K562 (cell line): ENCODE measurements around the gene CDT1. TPM values are rescaled to one million over a fixed set of nuclear protein-coding genes. Genes with fewer than 3 reads are reported as not detected.

Experiments
- ATAC-seq: fragments of 200-7000 bp; cut with Tn5 transposase; 3 replicates; pipeline ENCODE4 v1.9.1; 2020; ENCODE audit warnings: moderate library complexity
- BruUV-seq: library from RNA; stranded (reverse); fragments of 400-500 nt; replicated peaks from 2 replicates; lab custom pipeline; 2021; lab: Mats Ljungman, UMichigan
- CTCF ChIA-PET: fragments of 300-600 bp; formaldehyde crosslinking; extraction: SDS; loops from one replicate; lab custom pipeline; 2021; ENCODE audit warnings: low intra/inter-chr PET ratio; lab: Yijun Ruan, JAX
- POLR2A ChIA-PET: fragments of 300-600, 350-650 bp; sonication (Branson Sonifier 250); formaldehyde crosslinking; extraction: SDS; loops from one replicate; lab custom pipeline; 2021; ENCODE audit warnings: antibody characterized with exemption, inconsistent platforms; lab: Yijun Ruan, JAX
- DNase-seq, 4 experiments: peaks; one replicate each; pipeline versions ENCODE4 v3.0.0 to v3.0.0-alpha.2; 2011 to 2018; ENCODE audit warnings: low spot score in 3 of 4, mixed read lengths in 3 of 4; ENCODE audit errors: extremely low read depth in 1 of 4
- FAIRE-seq: peaks from 2 replicates; lab custom pipeline; 2011; peaks lifted over from hg19 to GRCh38; lab: Jason Lieb, UNC
- H2AFZ ChIP-seq: 2 replicates; pipeline ENCODE4 v1.6.0; 2011; ENCODE audit warnings: low read depth, low read length, control low read depth, inconsistent platforms
- H3K27ac ChIP-seq: fragments of 200-600 bp; 3 replicates; pipeline ENCODE4 v1.8.0; 2011; ENCODE audit warnings: low read depth, mild to moderate bottlenecking, control low read depth, inconsistent platforms, low read length, moderate library complexity, mixed read lengths; ENCODE audit errors: extremely low read depth
- H3K27me3 ChIP-seq, 2 experiments: fragments of 300-600 bp in 1 of 2; 2 replicates in 1 of 2; 3 replicates in 1 of 2; pipeline versions ENCODE4 v1.6.0 to v1.8.0; 2011; ENCODE audit warnings: inconsistent platforms in 2 of 2, low read length in 2 of 2, mild to moderate bottlenecking in 1 of 2, mixed read lengths in 1 of 2, moderate library complexity in 1 of 2; ENCODE audit not compliant: control insufficient read depth in 2 of 2, insufficient read depth in 2 of 2
- H3K36me3 ChIP-seq: fragments of 300-600 bp; 3 replicates; pipeline ENCODE4 v1.8.0; 2011; ENCODE audit warnings: mild to moderate bottlenecking, low read length, inconsistent platforms; ENCODE audit not compliant: control insufficient read depth, insufficient read depth
- H3K4me1 ChIP-seq, 2 experiments: fragments of 200-600 bp in 1 of 2; replicated peaks in 1 of 2; 2 replicates in 1 of 2; 3 replicates in 1 of 2; pipeline versions ENCODE4 v1.5.1 to v1.8.0; 2011; ENCODE audit warnings: inconsistent platforms in 2 of 2, low read length in 2 of 2, mild to moderate bottlenecking in 1 of 2, mixed read lengths in 1 of 2, moderate library complexity in 1 of 2; ENCODE audit not compliant: control insufficient read depth in 2 of 2, insufficient read depth in 2 of 2
- H3K4me2 ChIP-seq: 2 replicates; pipeline ENCODE4 v1.6.1; 2011; ENCODE audit warnings: low read length, control low read depth, inconsistent platforms, mixed read lengths; ENCODE audit not compliant: insufficient read depth
- H3K4me3 ChIP-seq: fragments of 200-600 bp; sonication (generic), shearing (Covaris generic); 2 replicates; pipeline ENCODE4 v1.5.1; 2016; ENCODE audit warnings: control low read depth, inconsistent platforms
- H3K79me2 ChIP-seq: fragments of 200-600 bp; 3 replicates; pipeline ENCODE4 v1.8.0; 2011; ENCODE audit warnings: low read length, inconsistent platforms; ENCODE audit not compliant: control insufficient read depth, insufficient read depth
- H3K9ac ChIP-seq, 2 experiments: 2 replicates each; pipeline versions ENCODE4 v1.6.0 to v1.6.1; 2011; ENCODE audit warnings: low read depth in 2 of 2, low read length in 2 of 2, control low read depth in 1 of 2, inconsistent platforms in 1 of 2, mild to moderate bottlenecking in 1 of 2, mixed read lengths in 1 of 2; ENCODE audit not compliant: insufficient read depth in 1 of 2
- H3K9me1 ChIP-seq: one replicate; pipeline ENCODE4 v1.6.0; 2011; ENCODE audit warnings: inconsistent platforms, mild to moderate bottlenecking, low read length, moderate library complexity; ENCODE audit not compliant: control insufficient read depth, insufficient read depth
- H3K9me3 ChIP-seq: replicated peaks from 2 replicates; pipeline ENCODE4 v1.5.1; 2011; ENCODE audit warnings: low read depth, low read length, inconsistent platforms; ENCODE audit not compliant: control insufficient read depth, insufficient read depth
- H4K20me1 ChIP-seq: replicated peaks from 2 replicates; pipeline ENCODE4 v1.6.1; 2011; ENCODE audit warnings: low read length, inconsistent platforms, mixed read lengths; ENCODE audit not compliant: control insufficient read depth, insufficient read depth
- DNMT1 ChIP-seq: fragments of 450-650 bp; IDR thresholded peaks from 2 replicates; pipeline ENCODE4 v1.6.1; 2016; ENCODE audit warnings: antibody characterized with exemption, mild to moderate bottlenecking
- E2F6 ChIP-seq, 2 experiments: IDR thresholded peaks; 2 replicates each; pipeline ENCODE4 v1.6.1; 2011; ENCODE audit warnings: borderline replicate concordance in 1 of 2, control low read depth in 1 of 2, low read depth in 1 of 2, low read length in 1 of 2, mild to moderate bottlenecking in 1 of 2, mixed read lengths in 1 of 2, moderate library complexity in 1 of 2; ENCODE audit not compliant: insufficient read depth in 1 of 2, insufficient read length in 1 of 2, poor library complexity in 1 of 2, severe bottlenecking in 1 of 2; ENCODE audit errors: extremely low read depth in 1 of 2
- EHMT2 ChIP-seq: fragments of 450-650 bp; IDR thresholded peaks from 2 replicates; pipeline ENCODE4 v1.6.1; 2018; ENCODE audit warnings: antibody characterized with exemption
- HMBOX1 ChIP-seq: sonication (generic); IDR thresholded peaks from 2 replicates; pipeline ENCODE4 v1.6.1; 2016
- MITF ChIP-seq: IDR thresholded peaks from 2 replicates; pipeline ENCODE4 v1.6.1; 2014; ENCODE audit warnings: antibody characterized with exemption
- RNF2 ChIP-seq: sonication (generic); IDR thresholded peaks from 2 replicates; pipeline ENCODE4 v1.6.1; 2016
- ZNF217 ChIP-seq: sonication (generic); formaldehyde crosslinking; IDR thresholded peaks from 2 replicates; pipeline ENCODE4 v1.8.0; 2022; ENCODE audit warnings: mild to moderate bottlenecking, missing genetic modification reagents
- ZNF282 ChIP-seq: sonication (generic); formaldehyde crosslinking; IDR thresholded peaks from 2 replicates; pipeline ENCODE4 v1.8.1; 2023; ENCODE audit warnings: missing genetic modification reagents
- ZNF586 ChIP-seq: fragments of 450-650 bp; formaldehyde crosslinking; conservative IDR thresholded peaks from 2 replicates; pipeline ENCODE4 v1.4.0; 2020; ENCODE audit warnings: mild to moderate bottlenecking, moderate library complexity
- ZNF766 ChIP-seq: fragments of 200-800 bp; sonication (Bioruptor generic); conservative IDR thresholded peaks from 2 replicates; pipeline ENCODE4 v1.6.1; 2016; ENCODE audit warnings: missing genetic modification characterization, missing compliant biosample characterization
- WGBS: fragments of 100-300 bp; shearing (Covaris generic); methylation state at CpG from one replicate; pipeline ENCODE4 v1.1.6; 2016; ENCODE audit warnings: low coverage, mixed read lengths; ENCODE audit not compliant: insufficient coverage; ENCODE audit errors: missing lambda C conversion rate; 5-methylcytosine and 5-hydroxymethylcytosine counted together
- in situ Hi-C: fragments of 300-500 bp; cut with MboI; formaldehyde crosslinking; loops from 4 replicates; pipeline ENCODE4 v1.15.0; 2018; ENCODE audit warnings: inconsistent platforms, mixed read lengths
- intact Hi-C: fragments of 100-400 bp; cut with micrococcal nuclease; formaldehyde crosslinking; loops from 2 replicates; pipeline ENCODE4 v1.14.2; 2022
- polyA plus RNA-seq, 8 experiments: library from polyadenylated mRNA; depleted of rRNA in 4 of 8; stranded (reverse) in 5 of 8; unstranded in 3 of 8; fragments of >200 nt; fragmentation: Nextera tagmentation in 2 of 8; fragmentation: Illumina TruSeq in 1 of 8; extraction: Ambion mirVana in 2 of 8; extraction: Trizol in 1 of 8; gene quantifications; 2 replicates each; pipeline versions ENCODE4 v1.2.1 to v1.2.3, GENCODE V29; 2011 to 2014; ENCODE audit warnings: inconsistent platforms in 1 of 8, missing spikeins in 1 of 8
- total RNA-seq, 7 experiments: library from RNA; depleted of rRNA in 6 of 7; stranded (reverse); fragments of >200 nt in 6 of 7; fragmentation: Illumina TruSeq in 2 of 7; extraction: Trizol in 2 of 7; gene quantifications; 2 replicates each; pipeline versions ENCODE4 v1.2.1 to v1.2.3, GENCODE V29; 2011 to 2021; ENCODE audit warnings: low replicate concordance in 1 of 7

The CDT1 gene
- total and polyA plus RNA-seq, 9 of the 15 experiments (the other 6 are each of a cell fraction or from before 2014, with no cell fraction given), result 0.92 to 178 (median 14.2) TPM

- TF ChIP-seq HMBOX1, result no peak
- TF ChIP-seq ZNF217, result no peak
- TF ChIP-seq ZNF766 (CRISPR knock-in tag), result no peak
- no peak for TF ChIP-seq MITF
- no peak for TF ChIP-seq DNMT1
- TF ChIP-seq RNF2, result no peak
- TF ChIP-seq ZNF282 (CRISPR knock-in tag), result no peak
- no peak for TF ChIP-seq E2F6 (IDR thresholded peaks at IDR 0.05; ENCODE audit: borderline replicate concordance in 1 of 2, extremely low read depth in 1 of 2, insufficient read depth in 1 of 2, insufficient read length in 1 of 2, low read depth in 1 of 2, low read length in 1 of 2, poor library complexity in 1 of 2, severe bottlenecking in 1 of 2)
- TF ChIP-seq EHMT2, result no peak
- no peak for TF ChIP-seq ZNF586 (CRISPR knock-in tag)
- CTCF ChIA-PET, result interaction anchor here (0.6 kb wide), 1 partner anchor 961 kb away, joined by 3 read pairs; no protein-coding TSS in a partner anchor
- H3K79me2 ChIP-seq, result no peaks in the 10 kb centered on the region
- H3K4me3 ChIP-seq, result no peak overlapping the region
- in situ Hi-C loops, result no loop called here
- FAIRE-seq, result no peak
- ATAC-seq, result no peak
- intact Hi-C loops, result no loop called here
- no peak for DNase-seq
- no peaks in the 10 kb centered on the region for H4K20me1 ChIP-seq
- H3K4me1 ChIP-seq, result peaks cover 0 to 54% of the 10 kb centered on the region in 2 experiments; a peak in 2 of 5 replicates
- H3K4me2 ChIP-seq, result no peak overlapping the region
- peak overlapping the region in 1 of 2 experiments; percentile 68; a peak in 1 of 4 replicates for H3K9ac ChIP-seq
- no peaks in the 10 kb centered on the region for H3K27me3 ChIP-seq
- no peaks in the 10 kb centered on the region for H3K9me3 ChIP-seq
- H3K36me3 ChIP-seq, result no peaks in the 10 kb centered on the region
- H3K9me1 ChIP-seq, result no peaks in the 10 kb centered on the region
- BruUV-seq, result no TSS peak
- POLR2A ChIA-PET, result interaction anchor here (1.2 kb wide), 1 partner anchor 10 kb away, joined by 6 read pairs; no protein-coding TSS in a partner anchor
- H3K27ac ChIP-seq, result no peak overlapping the region
- H2AFZ ChIP-seq, result no peak overlapping the region
- WGBS, result 72% methylated on average over 13 of the region's 20 CpGs
Measured at GRCh38 chr16:88820385-88821025, 16.9 kb downstream of the CDT1 start.
